HG02610 (cell line): ENCODE results near the gene CFAP57.

ENCODE experiments used
- ATAC-seq: cut with Tn5 transposase; IDR thresholded peaks from one replicate; pipeline ENCODE4 v1.9.1; 2021; ENCODE audit warnings: mild to moderate bottlenecking, moderate library complexity; ENCODE audit not compliant: unreplicated experiment

Gene CFAP57

GRCh38 chr1:43293176-43293575 is 121.0 kb downstream of the CFAP57 start:
- ATAC-seq = no peak

GRCh38 chr1:43293896-43294760 is 122.0 kb downstream of the CFAP57 start:
- no peak for ATAC-seq

GRCh38 chr1:43294761-43295160 is 122.6 kb downstream of the CFAP57 start:
- no peak for ATAC-seq

- no peak for ATAC-seq
Measured at GRCh38 chr1:43296207-43296606, 124.1 kb downstream of the CFAP57 start.

- ATAC-seq = no peak
Measured at GRCh38 chr1:43298055-43298454, 125.9 kb downstream of the CFAP57 start.

GRCh38 chr1:43299101-43299500 is 127.0 kb downstream of the CFAP57 start:
- ATAC-seq = no peak

GRCh38 chr1:43300378-43301094 is 128.4 kb downstream of the CFAP57 start, which contains the start of gene TIE1:
TSS of gene TIE1 (plus strand) at chr1:43300982. CDS start at chr1:43301072, 90 bp downstream.
- no peak for ATAC-seq

GRCh38 chr1:43302201-43302600 is 130.1 kb downstream of the CFAP57 start:
- ATAC-seq = no peak

- no peak for ATAC-seq
Measured at GRCh38 chr1:43302721-43303470, 130.8 kb downstream of the CFAP57 start.

- no peak for ATAC-seq
Measured at GRCh38 chr1:43303471-43304313, 131.6 kb downstream of the CFAP57 start.
